H9 (cell line): ENCODE measurements around the gene ECEL1. TPM values are rescaled to one million over a fixed set of nuclear protein-coding genes. Genes with fewer than 3 reads are reported as not detected.

ENCODE experiments used
- DNase-seq: peaks from one replicate; pipeline ENCODE4 v3.0.0-alpha.2; 2017
- H2AFZ ChIP-seq: one replicate; pipeline ENCODE4 v1.6.1; 2013; ENCODE audit warnings: mild to moderate bottlenecking, low read length, control low read depth, moderate library complexity
- H2AK5ac ChIP-seq: 2 replicates; pipeline ENCODE4 v1.6.1; 2013; ENCODE audit warnings: low read length, control low read depth, mixed read lengths; ENCODE audit not compliant: insufficient read length
- H2BK120ac ChIP-seq: one replicate; pipeline ENCODE4 v1.6.1; 2013; ENCODE audit warnings: low read depth, mild to moderate bottlenecking, low read length, control low read depth, inconsistent platforms; ENCODE audit not compliant: poor library complexity, severe bottlenecking
- H2BK12ac ChIP-seq: 2 replicates; pipeline ENCODE4 v1.6.1; 2013; ENCODE audit warnings: low read length, control low read depth, mixed read lengths, low read depth; ENCODE audit not compliant: insufficient read length
- H2BK15ac ChIP-seq: 2 replicates; pipeline ENCODE4 v1.6.1; 2013; ENCODE audit warnings: low read depth, low read length, control low read depth
- H2BK20ac ChIP-seq: one replicate; pipeline ENCODE4 v1.6.1; 2013; ENCODE audit warnings: low read depth, mild to moderate bottlenecking, low read length, control low read depth, inconsistent platforms; ENCODE audit not compliant: poor library complexity, severe bottlenecking
- H2BK5ac ChIP-seq: 2 replicates; pipeline ENCODE4 v1.6.1; 2013; ENCODE audit warnings: low read length, control low read depth, mixed read lengths; ENCODE audit not compliant: insufficient read length
- H3K14ac ChIP-seq: 2 replicates; pipeline ENCODE4 v1.6.1; 2013; ENCODE audit warnings: low read length, control low read depth; ENCODE audit not compliant: insufficient read depth
- H3K18ac ChIP-seq: 2 replicates; pipeline ENCODE4 v1.6.1; 2013; ENCODE audit warnings: low read depth, mild to moderate bottlenecking, mixed read lengths, low read length, control low read depth; ENCODE audit not compliant: insufficient read length
- H3K23ac ChIP-seq: 2 replicates; pipeline ENCODE4 v1.6.1; 2013; ENCODE audit warnings: low read length, control low read depth, mixed read lengths, low read depth; ENCODE audit not compliant: insufficient read length
- H3K23me2 ChIP-seq: 2 replicates; pipeline ENCODE4 v1.6.1; 2013; ENCODE audit warnings: low read depth, mild to moderate bottlenecking, mixed read lengths, low read length, control low read depth; ENCODE audit not compliant: insufficient read length, poor library complexity, severe bottlenecking
- H3K27ac ChIP-seq: 2 replicates; pipeline ENCODE4 v1.5.1; 2013; ENCODE audit warnings: low read length, control low read depth, mixed read lengths, low read depth; ENCODE audit not compliant: insufficient read length
- H3K27me3 ChIP-seq: 2 replicates; pipeline ENCODE4 v1.6.1; 2013; ENCODE audit warnings: low read length, control low read depth, inconsistent platforms; ENCODE audit not compliant: insufficient read depth
- H3K4ac ChIP-seq: 2 replicates; pipeline ENCODE4 v1.6.1; 2013; ENCODE audit warnings: low read depth, mild to moderate bottlenecking, control low read depth, inconsistent platforms, low read length, moderate library complexity
- H3K4me1 ChIP-seq: 2 replicates; pipeline ENCODE4 v1.6.1; 2013; ENCODE audit warnings: low read length, control low read depth, inconsistent platforms; ENCODE audit not compliant: insufficient read depth
- H3K4me2 ChIP-seq: 2 replicates; pipeline ENCODE4 v1.6.1; 2013; ENCODE audit warnings: low read length, control low read depth, mixed read lengths; ENCODE audit not compliant: insufficient read length, insufficient read depth
- H3K56ac ChIP-seq: 2 replicates; pipeline ENCODE4 v1.6.1; 2013; ENCODE audit warnings: low read depth, mild to moderate bottlenecking, mixed read lengths, low read length, control low read depth; ENCODE audit not compliant: insufficient read length
- H3K79me1 ChIP-seq: 2 replicates; pipeline ENCODE4 v1.6.1; 2013; ENCODE audit warnings: low read depth, mild to moderate bottlenecking, moderate library complexity, low read length, control low read depth, inconsistent platforms; ENCODE audit not compliant: insufficient read depth, poor library complexity, severe bottlenecking
- H3K79me2 ChIP-seq: 2 replicates; pipeline ENCODE4 v1.6.1; 2013; ENCODE audit warnings: low read length, control low read depth, inconsistent platforms; ENCODE audit not compliant: insufficient read depth
- H3K9ac ChIP-seq: 2 replicates; pipeline ENCODE4 v1.6.1; 2013; ENCODE audit warnings: low read length, control low read depth, mixed read lengths; ENCODE audit not compliant: insufficient read length; ENCODE audit errors: extremely low read depth
- H3K9me3 ChIP-seq: one replicate; pipeline ENCODE4 v1.6.1; 2013; ENCODE audit warnings: low read depth, low read length, inconsistent platforms; ENCODE audit not compliant: control insufficient read depth
- H3T11ph ChIP-seq: one replicate; pipeline ENCODE4 v1.6.1; 2013; ENCODE audit warnings: mild to moderate bottlenecking, low read length, control low read depth, inconsistent platforms
- H4K20me1 ChIP-seq: one replicate; pipeline ENCODE4 v1.6.1; 2013; ENCODE audit not compliant: control insufficient read depth, insufficient read length, insufficient read depth
- H4K5ac ChIP-seq: 2 replicates; pipeline ENCODE4 v1.6.1; 2013; ENCODE audit warnings: low read depth, mild to moderate bottlenecking, mixed read lengths, low read length, control low read depth; ENCODE audit not compliant: insufficient read length
- H4K8ac ChIP-seq: replicated peaks from 2 replicates; pipeline ENCODE4 v1.6.1; 2013; ENCODE audit warnings: low read length, control low read depth, mixed read lengths, low read depth; ENCODE audit not compliant: insufficient read length
- H4K91ac ChIP-seq: 2 replicates; pipeline ENCODE4 v1.6.1; 2013; ENCODE audit warnings: low read depth, mild to moderate bottlenecking, moderate library complexity, mixed read lengths, low read length, control low read depth; ENCODE audit not compliant: insufficient read length
- H3K27ac Mint-ChIP-seq, 3 experiments: 2 replicates in 2 of 3; 3 replicates in 1 of 3; pipeline ENCODE4 v1.8.0; 2020 to 2021; ENCODE audit warnings: mixed read lengths in 3 of 3, mild to moderate bottlenecking in 1 of 3, moderate library complexity in 1 of 3
- H3K27me3 Mint-ChIP-seq: 2 replicates; pipeline ENCODE4 v1.8.0; 2021; ENCODE audit warnings: low read depth, mild to moderate bottlenecking, moderate library complexity, mixed read lengths
- H3K36me3 Mint-ChIP-seq, 3 experiments: 2 replicates in 2 of 3; 3 replicates in 1 of 3; pipeline ENCODE4 v1.8.0; 2020 to 2021; ENCODE audit warnings: low read depth in 3 of 3, mixed read lengths in 3 of 3; ENCODE audit not compliant: insufficient read depth in 1 of 3
- H3K4me1 Mint-ChIP-seq, 2 experiments: 2 replicates each; pipeline ENCODE4 v1.8.0; 2020; ENCODE audit warnings: mixed read lengths in 2 of 2
- H3K4me3 Mint-ChIP-seq, 2 experiments: 2 replicates in 1 of 2; 3 replicates in 1 of 2; pipeline ENCODE4 v1.8.0; 2020 to 2021; ENCODE audit warnings: mild to moderate bottlenecking in 2 of 2, mixed read lengths in 2 of 2, moderate library complexity in 1 of 2
- H3K9me3 Mint-ChIP-seq, 2 experiments: 2 replicates in 1 of 2; 3 replicates in 1 of 2; pipeline ENCODE4 v1.8.0; 2020; ENCODE audit warnings: mild to moderate bottlenecking in 2 of 2, mixed read lengths in 2 of 2, moderate library complexity in 1 of 2
- CTCF ChIP-seq: fragments of 200-600 bp; sonication (generic); conservative IDR thresholded peaks from 3 replicates; pipeline ENCODE4 v1.8.0; 2021; ENCODE audit warnings: antibody characterized with exemption, mild to moderate bottlenecking
- WGBS: extraction: QIAGEN DNeasy Blood & Tissue Kit; methylation state at CpG from one replicate; pipeline ENCODE4 v1.1.7; 2013; ENCODE audit warnings: missing lambda C conversion rate, low lambda C conversion rate, mixed read lengths; ENCODE audit not compliant: insufficient read length; ENCODE audit errors: extremely low coverage; 5-methylcytosine and 5-hydroxymethylcytosine counted together
- total RNA-seq: library from RNA; stranded (reverse); gene quantifications from 2 replicates; pipeline ENCODE4 v1.2.1, GENCODE V29; 2021

The ECEL1 gene
- total RNA-seq, 1 experiment from 2014 or later = 8.4 TPM

GRCh38 chr2:232478571-232479340 lies 8.9 kb downstream of the ECEL1 start:
- H3K9me3 ChIP-seq = no peaks in the 10 kb centered on the region
- no peak overlapping the region for H3T11ph ChIP-seq
- H3K27ac Mint-ChIP-seq = no peak overlapping the region
- no peaks in the 10 kb centered on the region for H3K9me3 Mint-ChIP-seq
- no peak overlapping the region for H2BK120ac ChIP-seq
- no peaks in the 10 kb centered on the region for H3K79me2 ChIP-seq
- no peak overlapping the region for H2BK12ac ChIP-seq
- H2AK5ac ChIP-seq = no peak overlapping the region
- H3K9ac ChIP-seq = no peak overlapping the region
- no peak overlapping the region for H3K4me2 ChIP-seq
- no peak overlapping the region for H2BK20ac ChIP-seq
- no peak for TF ChIP-seq CTCF
- no peak overlapping the region for H3K4ac ChIP-seq
- H3K14ac ChIP-seq = no peak overlapping the region
- no peaks in the 10 kb centered on the region for H4K20me1 ChIP-seq
- H4K91ac ChIP-seq = no peak overlapping the region
- no peak overlapping the region for H3K27ac ChIP-seq
- H4K8ac ChIP-seq = no peak overlapping the region
- H3K27me3 ChIP-seq = no peaks in the 10 kb centered on the region; the same call in 1 of the 2 replicates
- peaks cover 4 to 5% of the 10 kb centered on the region in 2 experiments; a peak in 2 of 4 replicates for H3K4me1 Mint-ChIP-seq
- H3K27me3 Mint-ChIP-seq = peaks cover 48% of the 10 kb centered on the region
- H3K4me3 Mint-ChIP-seq = no peak overlapping the region
- H3K23me2 ChIP-seq = no peaks in the 10 kb centered on the region
- H3K23ac ChIP-seq = no peak overlapping the region
- no peak overlapping the region for H2BK5ac ChIP-seq
- no peak overlapping the region for H2BK15ac ChIP-seq
- WGBS = no CpG with 5 or more reads among the region's 19 CpGs
- H3K79me1 ChIP-seq = no peaks in the 10 kb centered on the region
- no peak overlapping the region for H3K18ac ChIP-seq
- H2AFZ ChIP-seq = no peak overlapping the region
- no peaks in the 10 kb centered on the region for H3K4me1 ChIP-seq
- no peak overlapping the region for H4K5ac ChIP-seq
- DNase-seq = peak; percentile 21
- no peaks in the 10 kb centered on the region for H3K36me3 Mint-ChIP-seq
- H3K56ac ChIP-seq = no peak overlapping the region
